CD8-positive, alpha-beta memory T cell (primary cell): Measurements from ENCODE around the gene OR10R2. TPM values are rescaled to one million over a fixed set of nuclear protein-coding genes. Genes with fewer than 3 reads are reported as not detected.

Source experiments
- CTCF ChIA-PET: fragments of 350-600 bp; sonication (Branson Sonifier 250); formaldehyde crosslinking; loops from one replicate; lab custom pipeline; 2021; ENCODE audit warnings: antibody characterized with exemption; lab: Charles Lee
- POLR2A ChIA-PET: fragments of 350-600 bp; sonication (Branson Sonifier 250); formaldehyde crosslinking; loops from one replicate; lab custom pipeline; 2021; ENCODE audit warnings: antibody characterized with exemption; lab: Charles Lee
- DNase-seq, 5 donors: peaks; one replicate each; pipeline versions ENCODE4 v3.0.0 to v3.0.0-alpha.2; 2020 to 2022; ENCODE audit warnings: mixed read lengths in 1 of 5
- H3K27ac ChIP-seq: one replicate; pipeline ENCODE4 v1.7.0; 2013; ENCODE audit warnings: low read depth, mild to moderate bottlenecking, low read length, moderate library complexity
- H3K27me3 ChIP-seq: 2 replicates; pipeline ENCODE4 v1.7.0; 2013; ENCODE audit warnings: low read length, mild to moderate bottlenecking; ENCODE audit not compliant: insufficient read depth, poor library complexity, severe bottlenecking
- H3K36me3 ChIP-seq: 2 replicates; pipeline ENCODE4 v1.7.0; 2013; ENCODE audit warnings: mild to moderate bottlenecking, low read length, moderate library complexity; ENCODE audit not compliant: insufficient read depth
- H3K4me1 ChIP-seq: 2 replicates; pipeline ENCODE4 v1.7.0; 2013; ENCODE audit warnings: mild to moderate bottlenecking, low read length, moderate library complexity; ENCODE audit not compliant: insufficient read depth
- H3K4me3 ChIP-seq: 2 replicates; pipeline ENCODE4 v1.7.0; 2013; ENCODE audit warnings: mild to moderate bottlenecking, low read length
- H3K9me3 ChIP-seq: 2 replicates; pipeline ENCODE4 v1.7.0; 2013; ENCODE audit warnings: mild to moderate bottlenecking, low read length
- H3K27ac Mint-ChIP-seq, 8 donors: one replicate each; pipeline ENCODE4 v1.8.0; 2020 to 2021; ENCODE audit warnings: mixed read lengths in 8 of 8, mild to moderate bottlenecking in 6 of 8, inconsistent platforms in 3 of 8, moderate library complexity in 3 of 8
- H3K27me3 Mint-ChIP-seq, 2 donors: one replicate each; pipeline ENCODE4 v1.8.0; 2020 to 2021; ENCODE audit warnings: mixed read lengths in 2 of 2, mild to moderate bottlenecking in 1 of 2, moderate library complexity in 1 of 2
- H3K36me3 Mint-ChIP-seq, 3 donors: one replicate each; pipeline ENCODE4 v1.8.0; 2020 to 2021; ENCODE audit warnings: mixed read lengths in 3 of 3, inconsistent platforms in 1 of 3, mild to moderate bottlenecking in 1 of 3
- H3K4me1 Mint-ChIP-seq, 3 donors: one replicate each; pipeline ENCODE4 v1.8.0; 2020 to 2021; ENCODE audit warnings: mixed read lengths in 3 of 3, inconsistent platforms in 1 of 3, mild to moderate bottlenecking in 1 of 3
- H3K4me3 Mint-ChIP-seq, 7 donors: one replicate each; pipeline ENCODE4 v1.8.0; 2020 to 2021; ENCODE audit warnings: mixed read lengths in 7 of 7, mild to moderate bottlenecking in 6 of 7, moderate library complexity in 4 of 7, inconsistent platforms in 2 of 7
- H3K9me3 Mint-ChIP-seq, 5 donors: one replicate each; pipeline ENCODE4 v1.8.0; 2020 to 2022; ENCODE audit warnings: mixed read lengths in 5 of 5, mild to moderate bottlenecking in 3 of 5, moderate library complexity in 2 of 5, inconsistent platforms in 1 of 5
- polyA plus RNA-seq: library from polyadenylated mRNA; unstranded; fragments of 300-500 nt; fragmentation: Illumina TruSeq; gene quantifications from one replicate; pipeline ENCODE4 v1.2.3, GENCODE V29; 2021
- total RNA-seq, 2 experiments: library from RNA; stranded (reverse); gene quantifications; one replicate each; pipeline ENCODE4 v1.2.3, GENCODE V29; 2021

OR10R2 gene
- total and polyA plus RNA-seq, 3 experiments from 2014 or later = not detected

DNA sequence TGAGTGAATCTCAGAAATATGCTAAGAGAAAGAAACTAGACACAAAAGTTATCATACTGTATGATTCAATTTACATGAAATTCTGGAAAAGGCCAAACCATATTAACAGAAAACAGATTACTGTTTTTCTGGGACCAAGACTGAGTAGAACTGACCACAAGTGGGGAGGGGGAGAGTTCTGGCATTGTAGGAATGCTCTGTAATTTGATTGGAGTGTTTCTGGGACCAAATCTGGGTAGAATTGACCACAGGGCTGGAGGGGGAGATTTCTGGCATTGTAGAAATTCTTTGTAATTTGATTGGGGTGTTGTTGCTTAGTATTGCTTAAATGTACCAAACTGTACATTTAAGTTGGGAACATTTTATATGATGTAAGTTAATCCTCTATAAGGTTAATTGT is 13.8 kb upstream of the OR10R2 start:
- no peaks in the 10 kb centered on the region for H3K36me3 ChIP-seq
- Mint-ChIP-seq H3K27me3 (peaks cover 18 to 35% of the 10 kb centered on the region in 2 donors), H3K4me3 (no peak overlapping the region), H3K9me3 (peaks cover 0 to 9% (median 0%) of the 10 kb centered on the region in 5 donors), H3K4me1 (no peaks in the 10 kb centered on the region), H3K27ac (peak overlapping the region in 1 of 8 donors; percentile 27), H3K36me3 (peaks cover 0 to 2% (median 0%) of the 10 kb centered on the region in 3 donors)
- POLR2A ChIA-PET = no interaction called here
- H3K9me3 ChIP-seq = no peaks in the 10 kb centered on the region
- H3K27me3 ChIP-seq = no peaks in the 10 kb centered on the region
- H3K4me3 ChIP-seq = no peak overlapping the region
- DNase-seq = no peak
- CTCF ChIA-PET = no interaction called here
- H3K4me1 ChIP-seq = no peaks in the 10 kb centered on the region
- H3K27ac ChIP-seq = no peak overlapping the region

DNA sequence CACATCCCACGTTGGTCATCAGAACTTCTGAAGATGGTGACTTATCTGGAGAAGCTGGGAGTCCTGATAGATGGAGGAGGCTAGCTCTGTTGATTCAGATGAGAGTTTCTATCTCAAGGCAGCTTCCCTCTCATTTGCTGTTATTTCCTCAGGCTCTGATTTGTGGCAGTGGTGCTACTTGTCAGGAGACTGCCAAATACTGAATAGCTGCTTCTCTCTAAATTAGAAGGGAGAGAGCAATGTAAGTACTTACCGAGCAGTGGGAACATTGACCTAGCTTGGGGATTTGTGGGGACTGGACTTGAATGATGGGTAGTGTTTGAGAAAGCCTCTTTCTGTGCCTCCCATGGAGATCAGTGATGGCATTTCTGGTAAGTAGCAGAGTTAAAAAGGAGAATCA is 10.5 kb upstream of the OR10R2 start, which contains the start of gene OR10K1:
Gene OR10K1, plus strand, starts transcription at position 301 of the 400 bp plus-strand sequence. CDS start 3,728 bp downstream, outside the sequence.
- no peak within 1 kb of the TSS for H3K4me3 Mint-ChIP-seq
- no peaks in the 10 kb centered on the region for H3K27me3 ChIP-seq
- H3K4me3 ChIP-seq = no peak within 1 kb of the TSS
- peaks cover 0 to 2% (median 0%) of the 10 kb centered on the region in 3 donors for H3K36me3 Mint-ChIP-seq
- CTCF ChIA-PET = no interaction called here
- H3K4me1 Mint-ChIP-seq = no peaks in the 10 kb centered on the region
- no peak for DNase-seq
- no peaks in the 10 kb centered on the region for H3K4me1 ChIP-seq
- peaks cover 7 to 13% of the 10 kb centered on the region in 2 donors for H3K27me3 Mint-ChIP-seq
- H3K27ac ChIP-seq = no peak within 1 kb of the TSS
- no peaks in the 10 kb centered on the region for H3K9me3 ChIP-seq
- no peaks in the 10 kb centered on the region for H3K36me3 ChIP-seq
- no peak within 1 kb of the TSS for H3K27ac Mint-ChIP-seq
- POLR2A ChIA-PET = no interaction called here
- H3K9me3 Mint-ChIP-seq = no peaks in the 10 kb centered on the region

GRCh38 chr1:158485455-158485854 is 13.4 kb downstream of the OR10R2 start:
- no peak overlapping the region for H3K27ac Mint-ChIP-seq
- H3K36me3 Mint-ChIP-seq = no peaks in the 10 kb centered on the region
- H3K9me3 Mint-ChIP-seq = no peaks in the 10 kb centered on the region
- H3K4me3 Mint-ChIP-seq = no peak overlapping the region
- H3K27me3 Mint-ChIP-seq = peaks cover 13 to 31% of the 10 kb centered on the region in 2 donors
- DNase-seq = no peak
- H3K27ac ChIP-seq = no peak overlapping the region
- no peaks in the 10 kb centered on the region for H3K4me1 Mint-ChIP-seq
- H3K27me3 ChIP-seq = no peaks in the 10 kb centered on the region
- POLR2A ChIA-PET = no interaction called here
- no peaks in the 10 kb centered on the region for H3K4me1 ChIP-seq
- CTCF ChIA-PET = no interaction called here
- no peak overlapping the region for H3K4me3 ChIP-seq
- H3K9me3 ChIP-seq = no peaks in the 10 kb centered on the region
- H3K36me3 ChIP-seq = no peaks in the 10 kb centered on the region

GRCh38 chr1:158491316-158491715 is 19.3 kb downstream of the OR10R2 start:
- H3K4me3 ChIP-seq = no peak overlapping the region
- Mint-ChIP-seq H3K36me3 (no peaks in the 10 kb centered on the region), H3K27me3 (peaks cover 13 to 28% of the 10 kb centered on the region in 2 donors), H3K27ac (no peak overlapping the region), H3K4me3 (no peak overlapping the region), H3K4me1 (no peaks in the 10 kb centered on the region), H3K9me3 (no peaks in the 10 kb centered on the region)
- no peaks in the 10 kb centered on the region for H3K36me3 ChIP-seq
- H3K4me1 ChIP-seq = no peaks in the 10 kb centered on the region
- H3K9me3 ChIP-seq = no peaks in the 10 kb centered on the region
- DNase-seq = no peak
- ChIA-PET POLR2A (no interaction called here), CTCF (no interaction called here)
- H3K27me3 ChIP-seq = no peaks in the 10 kb centered on the region
- no peak overlapping the region for H3K27ac ChIP-seq

GRCh38 chr1:158493054-158493453 is 21.0 kb downstream of the OR10R2 start:
- H3K4me3 ChIP-seq = no peak overlapping the region
- Mint-ChIP-seq H3K27me3 (peaks cover 3 to 15% of the 10 kb centered on the region in 2 donors), H3K9me3 (no peaks in the 10 kb centered on the region), H3K27ac (no peak overlapping the region), H3K36me3 (no peaks in the 10 kb centered on the region), H3K4me3 (no peak overlapping the region), H3K4me1 (no peaks in the 10 kb centered on the region)
- H3K9me3 ChIP-seq = no peaks in the 10 kb centered on the region
- no peaks in the 10 kb centered on the region for H3K36me3 ChIP-seq
- H3K4me1 ChIP-seq = no peaks in the 10 kb centered on the region
- ChIA-PET CTCF (no interaction called here), POLR2A (no interaction called here)
- no peak for DNase-seq
- H3K27ac ChIP-seq = no peak overlapping the region
- no peaks in the 10 kb centered on the region for H3K27me3 ChIP-seq

DNA sequence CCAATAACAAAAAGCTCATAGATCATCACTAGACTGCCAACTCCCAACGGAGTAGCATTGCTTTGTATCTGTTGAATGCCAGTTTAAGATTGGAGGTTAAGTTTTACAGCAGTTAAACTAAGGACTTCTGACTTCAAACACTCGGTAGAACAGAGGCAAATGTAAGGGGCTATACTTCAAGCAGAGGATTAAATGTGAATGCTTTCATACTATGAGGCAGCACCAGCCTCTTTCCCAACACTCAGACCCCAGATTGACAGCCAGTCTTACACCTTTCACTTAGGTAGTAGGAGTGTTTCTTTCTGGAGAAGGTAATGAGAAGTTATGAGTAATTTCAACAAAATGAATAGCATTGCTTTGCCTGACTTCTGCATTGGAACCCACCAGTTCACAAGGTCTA is 22.8 kb downstream of the OR10R2 start:
- Mint-ChIP-seq H3K36me3 (no peaks in the 10 kb centered on the region), H3K9me3 (no peaks in the 10 kb centered on the region), H3K27me3 (peaks cover 0 to 14% of the 10 kb centered on the region in 2 donors), H3K4me3 (no peak overlapping the region), H3K4me1 (no peaks in the 10 kb centered on the region), H3K27ac (peak overlapping the region in 1 of 8 donors; percentile 29)
- Histone ChIP-seq H3K27me3 (no peaks in the 10 kb centered on the region), H3K4me3 (no peak overlapping the region), H3K36me3 (no peaks in the 10 kb centered on the region), H3K9me3 (no peaks in the 10 kb centered on the region), H3K27ac (no peak overlapping the region), H3K4me1 (no peaks in the 10 kb centered on the region)
- DNase-seq = no peak
- ChIA-PET CTCF (no interaction called here), POLR2A (no interaction called here)

DNA sequence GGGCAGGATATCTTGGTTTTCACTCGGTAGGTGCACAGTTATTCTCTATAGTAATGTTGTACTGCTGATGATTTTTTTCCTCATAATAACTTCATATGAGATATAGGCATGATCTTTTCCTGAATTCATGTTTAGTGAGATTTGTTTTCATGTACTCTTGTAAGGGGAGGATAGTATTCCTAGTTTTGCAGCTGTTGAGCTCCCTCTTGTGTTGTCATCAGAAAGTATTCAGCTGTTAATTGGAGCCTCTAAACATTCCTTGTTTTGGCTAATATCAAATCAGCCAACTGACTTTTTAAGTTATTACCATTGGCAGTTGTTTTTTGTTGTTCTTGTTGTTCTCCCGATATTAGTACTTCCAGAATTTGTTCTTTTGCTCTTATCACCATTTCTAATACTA is 24.4 kb downstream of the OR10R2 start:
- Histone ChIP-seq H3K27me3 (no peaks in the 10 kb centered on the region), H3K27ac (no peak overlapping the region), H3K4me3 (no peak overlapping the region), H3K9me3 (no peaks in the 10 kb centered on the region), H3K36me3 (no peaks in the 10 kb centered on the region), H3K4me1 (no peaks in the 10 kb centered on the region)
- no peak for DNase-seq
- H3K27me3 Mint-ChIP-seq = peaks cover 7 to 23% of the 10 kb centered on the region in 2 donors
- CTCF ChIA-PET = interaction anchor here (0.8 to 0.9 kb wide), 2 partner anchors 11 to 293 kb away, joined by 3 read pairs; no protein-coding TSS in a partner anchor
- no peaks in the 10 kb centered on the region for H3K4me1 Mint-ChIP-seq
- no peak overlapping the region for H3K27ac Mint-ChIP-seq
- POLR2A ChIA-PET = no interaction called here
- H3K36me3 Mint-ChIP-seq = no peaks in the 10 kb centered on the region
- no peak overlapping the region for H3K4me3 Mint-ChIP-seq
- no peaks in the 10 kb centered on the region for H3K9me3 Mint-ChIP-seq

DNA sequence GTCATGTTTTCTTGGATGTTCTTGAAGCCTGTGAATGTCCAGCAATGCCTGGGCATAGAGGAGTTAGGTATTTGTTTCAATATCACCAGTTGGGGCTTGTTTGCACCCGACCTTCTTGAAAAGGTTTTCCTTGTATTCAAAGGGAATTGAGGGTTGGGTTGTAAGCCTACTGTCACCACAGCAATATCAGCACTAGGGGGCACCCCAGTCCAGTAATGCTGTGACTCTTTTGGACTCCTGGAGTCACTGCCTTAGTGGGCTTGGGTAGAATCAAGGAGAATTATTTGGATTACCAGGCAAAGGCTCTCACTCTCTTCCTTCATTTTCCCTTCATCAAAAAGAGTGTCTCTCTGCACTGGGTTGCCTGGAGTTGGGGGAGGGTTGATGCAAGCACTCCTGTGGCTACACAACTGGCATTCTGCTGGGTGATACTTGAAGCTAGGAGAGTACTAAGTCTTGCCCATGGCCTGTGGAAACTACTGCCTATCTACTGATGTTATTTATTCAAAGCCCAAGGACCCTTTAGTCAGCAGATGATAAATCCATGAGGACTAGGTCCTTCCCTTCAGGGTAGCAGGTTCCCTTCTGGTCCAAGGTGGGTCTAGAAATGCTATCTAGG is 34.5 kb downstream of the OR10R2 start:
- CTCF ChIA-PET = interaction anchor here (0.8 to 1.9 kb wide), 5 partner anchors 9 to 565 kb away, joined by 3 to 8 read pairs (median 4); no protein-coding TSS in a partner anchor
- Histone ChIP-seq H3K27ac (no peak overlapping the region), H3K36me3 (no peaks in the 10 kb centered on the region), H3K4me1 (no peaks in the 10 kb centered on the region), H3K4me3 (no peak overlapping the region), H3K27me3 (no peaks in the 10 kb centered on the region), H3K9me3 (no peaks in the 10 kb centered on the region)
- peaks cover 0 to 8% (median 0%) of the 10 kb centered on the region in 3 donors for H3K36me3 Mint-ChIP-seq
- peaks cover 22 to 69% of the 10 kb centered on the region in 2 donors for H3K27me3 Mint-ChIP-seq
- peak in 3 of 5 donors; percentile 4 to 22 (median 10) for DNase-seq
- H3K9me3 Mint-ChIP-seq = peaks cover 1 to 8% (median 2%) of the 10 kb centered on the region in 5 donors
- no peak overlapping the region for H3K4me3 Mint-ChIP-seq
- POLR2A ChIA-PET = no interaction called here
- H3K27ac Mint-ChIP-seq = no peak overlapping the region
- H3K4me1 Mint-ChIP-seq = no peaks in the 10 kb centered on the region
